Lung (tissue), 12 donors: ENCODE results near the gene GALNT6. TPM values are rescaled to one million over a fixed set of nuclear protein-coding genes. Genes with fewer than 3 reads are reported as not detected.
A peak's percentile ranks its signal among the peaks of the same experiment; 100 is the strongest.

Experiments used
- ATAC-seq: fragments of 200-7000 bp; cut with Tn5 transposase; one replicate; pipeline ENCODE4 v1.9.1; 2020; ENCODE audit warnings: moderate number of reproducible peaks; ENCODE audit not compliant: insufficient read depth, low FRiP score
- DNase-seq, 3 donors: peaks; one replicate each; pipeline ENCODE4 v3.0.0-alpha.2; 2013 to 2017
- H3K27ac ChIP-seq, 2 donors: one replicate each; pipeline ENCODE4 v1.5.1; 2013; ENCODE audit warnings: mild to moderate bottlenecking in 2 of 2, moderate library complexity in 2 of 2, control low read depth in 1 of 2, inconsistent platforms in 1 of 2, low read depth in 1 of 2, low read length in 1 of 2
- H3K27me3 ChIP-seq, 3 donors: one replicate each; pipeline ENCODE4 v1.5.1; 2013; ENCODE audit warnings: low read length in 2 of 3; ENCODE audit not compliant: control insufficient read depth in 3 of 3, insufficient read depth in 3 of 3
- H3K36me3 ChIP-seq, 4 donors: one replicate each; pipeline ENCODE4 v1.5.1; 2013; ENCODE audit warnings: low read length in 4 of 4, mild to moderate bottlenecking in 1 of 4, moderate library complexity in 1 of 4; ENCODE audit not compliant: control insufficient read depth in 4 of 4, insufficient read depth in 4 of 4
- H3K4me1 ChIP-seq, 5 donors: one replicate each; pipeline ENCODE4 v1.5.1; 2013; ENCODE audit warnings: low read length in 5 of 5, mild to moderate bottlenecking in 2 of 5, moderate library complexity in 1 of 5; ENCODE audit not compliant: control insufficient read depth in 5 of 5, insufficient read depth in 5 of 5
- H3K4me3 ChIP-seq: one replicate; pipeline ENCODE4 v1.5.1; 2013; ENCODE audit warnings: mild to moderate bottlenecking, control low read depth, moderate library complexity
- H3K9ac ChIP-seq, 2 donors: one replicate each; pipeline ENCODE4 v1.5.1; 2013; ENCODE audit warnings: low read length in 2 of 2, control low read depth in 1 of 2; ENCODE audit not compliant: insufficient read depth in 1 of 2
- H3K9me3 ChIP-seq, 4 donors: one replicate each; pipeline ENCODE4 v1.5.1; 2013; ENCODE audit warnings: low read length in 3 of 4, mild to moderate bottlenecking in 1 of 4, moderate library complexity in 1 of 4; ENCODE audit not compliant: control insufficient read depth in 4 of 4, insufficient read depth in 3 of 4
- WGBS, 2 donors: extraction: QIAGEN DNeasy Blood & Tissue Kit; methylation state at CpG; one replicate each; pipeline ENCODE4 v1.1.7; 2013; 5-methylcytosine and 5-hydroxymethylcytosine counted together
- polyA plus RNA-seq, 2 donors: library from polyadenylated mRNA; stranded (reverse); fragments of 200-250 nt; gene quantifications; one replicate each; pipeline ENCODE4 v1.2.1, GENCODE V29; 2013
- total RNA-seq, 2 donors: library from RNA; depleted of rRNA in 1 of 2; stranded (reverse); fragments of >200 nt in 1 of 2; gene quantifications; one replicate each; pipeline ENCODE4 v1.2.1, GENCODE V29; 2014 to 2021
- TF ChIP-seq, protein P1 (sequence below): IDR thresholded peaks from 2 replicates; pipeline ENCODE4 v1.5.1; 2012; ENCODE audit warnings: mild to moderate bottlenecking; ENCODE audit errors: control extremely low read depth, extremely low read depth
- donor health status: control.
- donor health status: control.
- donor health status: Bipolar disorder and iron deficiency.
- donor health status: healthy.
- donor health status: DM: yes; HTN: yes; CAD: no.

The GALNT6 gene
- total and polyA plus RNA-seq, 4 donors, result 5.5 to 36.0 (median 9.0) TPM

- Histone ChIP-seq H3K27ac (no peak overlapping the region), H3K9me3 (no peaks in the 10 kb centered on the region), H3K27me3 (peaks cover 0 to 9% (median 6%) of the 10 kb centered on the region in 3 donors), H3K4me3 (no peak overlapping the region), H3K9ac (no peak overlapping the region), H3K4me1 (peaks cover 0 to 4% (median 0%) of the 10 kb centered on the region in 5 donors), H3K36me3 (no peaks in the 10 kb centered on the region)
- DNase-seq (no peak), ATAC-seq (no peak)
- 84 to 87% methylated on average over 4 of the region's 4 CpGs for whole genome bisulfite sequencing, 2 donors
- TF ChIP-seq, protein P1, sequence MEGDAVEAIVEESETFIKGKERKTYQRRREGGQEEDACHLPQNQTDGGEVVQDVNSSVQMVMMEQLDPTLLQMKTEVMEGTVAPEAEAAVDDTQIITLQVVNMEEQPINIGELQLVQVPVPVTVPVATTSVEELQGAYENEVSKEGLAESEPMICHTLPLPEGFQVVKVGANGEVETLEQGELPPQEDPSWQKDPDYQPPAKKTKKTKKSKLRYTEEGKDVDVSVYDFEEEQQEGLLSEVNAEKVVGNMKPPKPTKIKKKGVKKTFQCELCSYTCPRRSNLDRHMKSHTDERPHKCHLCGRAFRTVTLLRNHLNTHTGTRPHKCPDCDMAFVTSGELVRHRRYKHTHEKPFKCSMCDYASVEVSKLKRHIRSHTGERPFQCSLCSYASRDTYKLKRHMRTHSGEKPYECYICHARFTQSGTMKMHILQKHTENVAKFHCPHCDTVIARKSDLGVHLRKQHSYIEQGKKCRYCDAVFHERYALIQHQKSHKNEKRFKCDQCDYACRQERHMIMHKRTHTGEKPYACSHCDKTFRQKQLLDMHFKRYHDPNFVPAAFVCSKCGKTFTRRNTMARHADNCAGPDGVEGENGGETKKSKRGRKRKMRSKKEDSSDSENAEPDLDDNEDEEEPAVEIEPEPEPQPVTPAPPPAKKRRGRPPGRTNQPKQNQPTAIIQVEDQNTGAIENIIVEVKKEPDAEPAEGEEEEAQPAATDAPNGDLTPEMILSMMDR, result no peak
Observed at GRCh38 chr12:51397670-51398069, 6.5 kb upstream of the GALNT6 start.

- DNase-seq (no peak), ATAC-seq (no peak)
- TF ChIP-seq, protein P1, result no peak
- H3K9ac ChIP-seq, result no peak overlapping the region
- no peaks in the 10 kb centered on the region for H3K9me3 ChIP-seq
- H3K27ac ChIP-seq, result no peak overlapping the region
- H3K36me3 ChIP-seq, result no peaks in the 10 kb centered on the region
- H3K27me3 ChIP-seq, result peaks cover 0 to 14% (median 13%) of the 10 kb centered on the region in 3 donors
- H3K4me3 ChIP-seq, result no peak overlapping the region
- WGBS, 2 donors, result 38 to 51% methylated on average over 8 of the region's 8 CpGs
- peaks cover 0 to 20% (median 3%) of the 10 kb centered on the region in 5 donors for H3K4me1 ChIP-seq
Observed at GRCh38 chr12:51395283-51396230, 4.4 kb upstream of the GALNT6 start.

- H3K27me3 ChIP-seq, result peaks cover 0 to 14% (median 13%) of the 10 kb centered on the region in 3 donors
- no peaks in the 10 kb centered on the region for H3K36me3 ChIP-seq
- peaks cover 0 to 20% (median 7%) of the 10 kb centered on the region in 5 donors for H3K4me1 ChIP-seq
- H3K4me3 ChIP-seq, result no peak overlapping the region
- 67 to 71% methylated on average over 14 of the region's 14 CpGs for WGBS, 2 donors
- TF ChIP-seq, protein P1, result no peak
- no peak overlapping the region for H3K9ac ChIP-seq
- DNase-seq, result no peak
- ATAC-seq, result no peak
- no peaks in the 10 kb centered on the region for H3K9me3 ChIP-seq
- peak overlapping the region in 1 of 2 donors; percentile 70 for H3K27ac ChIP-seq
Observed at GRCh38 chr12:51393676-51394545, 2.7 kb upstream of the GALNT6 start.
